ENCODE results near the gene RPUSD3.

The RPUSD3 gene

DNA sequence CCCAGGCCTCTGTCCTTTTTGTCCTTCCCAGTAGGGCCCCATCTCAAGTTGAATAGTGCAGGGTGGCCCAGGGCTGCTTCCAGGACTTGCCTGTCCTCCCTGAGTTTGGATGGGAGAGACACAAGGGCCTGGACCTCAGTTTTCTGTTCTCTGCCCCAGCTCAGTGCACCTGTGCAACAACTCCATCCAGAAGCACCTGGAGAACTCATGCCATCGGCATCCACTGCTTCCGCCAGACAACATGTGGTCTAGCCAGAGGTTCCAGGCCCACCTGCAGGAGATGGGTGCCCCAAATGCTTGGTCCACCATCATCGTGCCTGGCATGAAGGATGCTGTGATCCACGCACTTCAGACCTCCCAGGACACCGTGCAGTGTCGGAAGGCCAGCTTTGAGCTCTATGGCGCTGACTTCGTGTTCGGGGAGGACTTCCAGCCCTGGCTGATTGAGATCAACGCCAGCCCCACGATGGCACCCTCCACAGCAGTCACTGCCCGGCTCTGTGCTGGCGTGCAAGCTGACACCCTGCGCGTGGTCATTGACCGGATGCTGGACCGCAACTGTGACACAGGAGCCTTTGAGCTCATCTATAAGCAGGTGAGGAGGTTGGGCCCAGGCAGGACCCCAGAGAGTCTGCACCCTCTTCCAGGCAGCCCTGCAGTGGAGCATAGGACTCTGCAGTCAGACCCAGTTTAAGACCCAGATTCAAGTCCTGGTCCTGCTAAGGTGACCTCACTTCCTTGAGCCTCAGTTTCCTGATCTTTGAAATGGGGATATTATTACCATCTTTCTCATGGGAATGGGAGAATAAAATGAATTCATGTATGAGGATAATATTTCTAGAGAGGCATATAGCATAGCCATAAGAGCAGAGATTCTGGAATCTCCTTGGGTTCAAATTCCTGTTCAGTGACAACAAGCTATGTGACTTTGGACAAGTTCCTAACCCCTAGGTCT lies 14.7 kb downstream of the RPUSD3 start:
- no peak for DNase-seq

- DNase-seq, result peak; percentile 41
Observed at GRCh38 chr3:9826815-9827573, 16.8 kb downstream of the RPUSD3 start.

DNA sequence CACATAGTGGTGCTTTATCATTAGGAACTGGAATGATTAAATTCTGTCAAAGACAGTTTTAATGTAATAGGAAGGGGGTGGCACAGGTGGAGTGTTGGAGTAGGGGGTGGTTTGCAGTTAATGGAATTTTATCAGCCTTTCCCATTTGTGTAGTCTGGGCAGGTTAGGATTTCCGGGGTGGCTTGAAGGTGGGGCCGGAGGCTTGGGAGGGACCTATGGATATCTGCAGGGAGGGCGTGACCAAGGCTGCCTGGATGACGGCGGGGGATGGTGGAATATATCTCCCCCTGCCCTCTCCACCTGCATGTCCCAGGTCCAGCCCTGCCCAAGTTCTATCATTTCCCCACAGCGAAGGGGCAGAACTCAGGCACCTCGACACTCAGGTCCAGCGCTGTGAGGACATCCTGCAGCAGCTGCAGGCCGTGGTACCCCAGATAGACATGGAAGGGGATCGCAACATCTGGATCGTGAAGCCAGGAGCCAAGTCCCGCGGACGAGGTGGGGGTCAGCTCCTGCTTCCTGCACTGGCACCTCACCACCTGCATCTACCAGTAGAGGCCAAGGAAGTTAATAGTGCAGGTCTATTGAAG lies 18.3 kb downstream of the RPUSD3 start:
- DNase-seq, result no peak

- no peak for DNase-seq
Observed at GRCh38 chr3:9820946-9821345, 22.9 kb downstream of the RPUSD3 start.

- no peak for DNase-seq
Observed at GRCh38 chr3:9820543-9820942, 23.3 kb downstream of the RPUSD3 start.

- DNase-seq, result no peak
Observed at GRCh38 chr3:9818666-9819335, 25.0 kb downstream of the RPUSD3 start.

DNA sequence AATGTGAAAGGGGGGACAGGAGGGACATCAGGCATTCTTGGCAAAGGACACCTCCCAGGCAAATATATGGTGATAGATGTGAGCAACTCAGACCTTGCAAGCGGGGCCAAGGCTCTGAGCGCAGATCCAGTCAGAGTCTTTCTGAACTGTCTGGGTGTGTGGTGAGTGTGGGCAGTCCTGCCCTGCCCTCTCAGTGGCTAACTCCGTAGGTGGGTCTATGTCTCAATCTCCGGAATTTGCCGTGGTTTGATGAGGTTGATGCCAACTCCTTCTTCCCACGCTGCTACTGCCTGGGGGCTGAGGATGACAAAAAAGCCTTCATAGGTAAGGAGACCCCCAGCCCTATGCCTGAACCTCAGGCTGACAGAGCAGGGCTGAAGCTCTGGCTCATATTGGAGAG lies 26.4 kb downstream of the RPUSD3 start:
- no peak for DNase-seq

DNA sequence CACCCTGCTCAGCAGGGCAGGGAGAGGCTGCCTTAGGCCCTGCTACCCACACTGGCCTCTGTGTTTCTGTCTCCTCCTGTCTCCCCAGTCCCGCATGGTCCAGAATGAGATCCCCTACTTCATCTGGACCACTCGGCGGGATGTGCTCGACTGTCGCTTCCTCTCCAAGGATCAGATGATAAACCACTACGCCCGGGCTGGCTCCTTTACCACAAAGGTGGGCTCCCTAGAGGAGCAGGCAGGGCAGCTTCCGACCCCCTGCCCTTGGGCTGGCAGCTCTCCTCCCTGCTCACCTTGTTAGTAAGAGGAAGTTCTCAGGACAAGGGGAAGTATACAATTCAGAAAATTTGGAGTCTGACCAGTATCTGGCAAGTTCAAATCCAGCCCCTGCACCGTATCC lies 27.8 kb downstream of the RPUSD3 start:
- no peak for DNase-seq

- DNase-seq, result no peak
Observed at GRCh38 chr3:9812870-9813483, 30.8 kb downstream of the RPUSD3 start.

DNA sequence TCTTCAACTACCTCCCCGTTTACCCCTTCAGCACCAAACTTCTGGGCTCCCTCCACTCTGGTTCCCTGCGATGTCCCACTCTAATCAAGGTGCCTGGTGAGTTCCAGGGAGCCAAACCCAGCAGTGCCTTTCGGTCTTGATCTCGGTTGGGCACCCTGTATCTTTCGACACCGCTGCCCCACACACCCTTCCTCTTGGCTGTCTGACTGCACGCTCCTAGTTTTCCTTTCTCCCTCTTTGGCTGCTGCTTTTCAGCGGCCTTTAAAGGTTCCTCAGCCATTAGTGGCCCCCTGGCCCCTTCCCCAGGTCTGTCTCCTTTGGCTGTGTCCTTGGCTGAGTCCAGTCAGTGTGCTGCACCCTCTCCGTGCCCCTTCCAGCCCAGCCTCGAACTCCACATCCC lies 33.0 kb downstream of the RPUSD3 start:
- DNase-seq, result no peak

DNA sequence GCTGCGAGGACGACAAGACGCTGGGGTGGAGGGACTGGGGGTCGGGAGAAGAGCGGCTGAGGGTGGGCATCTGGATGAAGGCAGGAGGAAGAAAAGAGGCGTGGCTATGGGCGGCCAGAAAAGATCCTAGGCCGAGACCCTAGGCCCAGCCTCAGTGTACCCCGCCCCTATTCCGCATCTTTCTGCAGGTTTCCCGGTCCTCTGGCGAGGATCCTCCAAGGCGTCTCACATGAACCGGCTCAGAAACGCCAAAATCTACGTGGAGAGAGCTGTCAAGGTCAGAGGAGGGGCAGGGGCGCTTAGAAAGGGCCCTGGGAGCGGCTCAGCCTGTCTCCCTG lies 33.4 kb downstream of the RPUSD3 start:
- no peak for DNase-seq

GRCh38 chr3:9809615-9810432 lies 34.0 kb downstream of the RPUSD3 start, which contains the start of gene TTLL3:
TTLL3 (plus strand) TSS chr3:9810262; CDS start chr3:9810662, 400 bp downstream.
- peak; percentile 69 for DNase-seq

- DNase-seq, result no peak
Observed at GRCh38 chr3:9809239-9809614, 34.6 kb downstream of the RPUSD3 start.

DNA sequence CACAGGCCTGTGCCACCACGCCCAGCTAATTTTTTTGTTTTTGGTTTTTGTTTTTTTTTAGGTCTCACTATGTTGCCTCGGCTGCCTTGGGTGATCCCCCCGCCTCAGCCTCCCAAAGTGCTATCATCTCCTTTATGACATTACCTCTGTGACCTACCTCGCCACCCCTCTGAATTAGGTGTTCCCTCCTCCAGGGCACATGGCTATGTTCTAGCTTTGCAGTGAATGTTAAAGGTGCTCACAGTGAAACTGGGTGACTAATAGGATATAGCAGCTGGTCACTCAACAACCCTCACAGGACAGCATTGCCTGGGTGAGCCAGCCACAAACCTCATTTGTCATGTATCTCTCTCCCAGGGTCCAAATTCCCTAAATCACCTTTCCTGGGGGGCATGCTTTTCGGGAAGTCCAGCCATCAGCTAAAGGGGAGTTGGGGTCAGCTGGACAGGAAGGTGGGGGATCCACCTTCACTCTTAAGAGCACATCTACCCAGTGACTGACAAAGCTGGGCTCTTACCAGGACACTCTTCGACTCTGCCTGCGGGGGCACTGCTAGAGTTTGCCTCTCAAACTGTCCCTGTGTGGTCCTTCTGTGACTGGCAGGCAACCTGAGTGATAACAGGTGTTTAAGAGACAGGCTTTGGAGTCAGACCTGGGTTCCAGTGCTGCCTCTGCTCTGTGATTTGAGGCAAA lies 35.3 kb downstream of the RPUSD3 start:
- peak; percentile 38 for DNase-seq

- no peak for DNase-seq
Observed at GRCh38 chr3:9807981-9808344, 35.8 kb downstream of the RPUSD3 start.

- no peak for DNase-seq
Observed at GRCh38 chr3:9806688-9807589, 36.9 kb downstream of the RPUSD3 start.

DNA sequence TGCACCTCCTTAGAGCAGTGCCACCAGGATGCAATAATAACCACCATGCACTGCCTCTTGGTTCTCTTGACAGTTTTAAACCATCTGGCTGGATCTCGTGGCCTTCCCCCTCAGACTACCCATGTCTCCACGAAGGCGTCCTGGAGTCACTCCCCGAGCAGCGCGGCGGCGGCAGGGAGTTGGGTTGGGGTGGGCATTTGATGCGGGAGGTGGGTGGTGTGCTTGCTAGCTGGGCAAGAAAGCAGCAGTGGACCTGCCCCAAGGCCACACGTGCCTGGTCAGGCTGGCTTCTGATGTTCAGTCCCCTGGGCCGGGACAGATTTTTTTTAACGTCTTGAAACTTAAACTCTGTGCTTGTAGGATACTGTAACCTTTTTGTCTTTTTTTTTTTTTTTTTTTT lies 37.7 kb downstream of the RPUSD3 start:
- DNase-seq, result no peak

DNA sequence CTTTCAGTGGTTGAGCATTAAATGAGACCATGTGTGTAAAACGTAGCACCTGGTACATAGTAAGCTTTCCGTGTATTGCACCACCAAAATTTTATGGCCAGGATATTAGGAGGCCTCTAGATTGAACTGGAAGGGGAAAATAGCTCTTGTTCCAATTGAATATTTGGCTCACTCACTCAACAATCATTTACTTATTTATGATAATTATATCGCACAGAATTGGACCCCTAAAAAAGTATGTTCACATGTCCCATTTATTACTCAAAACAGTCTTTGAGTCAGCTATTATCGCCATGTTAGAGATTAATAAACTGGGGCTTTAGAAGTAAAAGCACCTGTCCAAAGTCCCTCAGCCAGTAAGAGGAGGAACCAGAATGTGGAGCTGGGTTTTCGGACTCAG lies 38.8 kb downstream of the RPUSD3 start:
- DNase-seq, result no peak

DNA sequence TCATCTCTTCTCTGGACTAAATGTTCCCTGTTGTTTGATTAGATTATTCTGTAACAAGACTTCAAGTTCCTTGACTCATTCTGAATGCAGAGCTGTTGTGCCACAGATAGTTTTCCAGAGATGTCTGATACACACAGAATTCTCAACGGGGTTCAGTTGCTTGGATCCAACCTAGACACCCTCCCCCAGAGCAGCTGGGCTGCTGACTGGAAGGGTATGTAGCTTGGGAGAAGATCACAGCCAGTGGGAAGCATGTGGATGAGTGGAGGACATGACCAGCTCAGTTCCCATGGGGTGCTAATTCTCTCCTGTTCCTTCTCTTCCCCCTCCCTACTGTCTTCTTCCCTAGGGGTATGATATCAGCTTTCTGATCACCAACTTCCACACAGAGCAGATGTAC lies 40.3 kb downstream of the RPUSD3 start:
- DNase-seq, result no peak

GRCh38 chr3:9800529-9800928 lies 43.3 kb downstream of the RPUSD3 start:
- DNase-seq, result no peak

Data from EL (cell line).